ENCODE results near the gene RALA.
"Not testable (repeated sequence)": the region's sequence is repeated elsewhere in the genome, so short reads cannot be mapped to it uniquely, and the experiment has no call there.

RALA gene

GRCh38 chr7:39727231-39728012, 104.0 kb downstream of the RALA start:
- TF ChIP-seq POLR2A (IDR thresholded peaks at IDR 0.05; ENCODE audit: low read length) = no peak
- no peak for TF ChIP-seq GATA1 (IDR thresholded peaks at IDR 0.05; ENCODE audit: low read depth, low read length)
- no peak for DNase-seq

GRCh38 chr7:39732837-39733804, 109.7 kb downstream of the RALA start:
- TF ChIP-seq GATA1 (IDR thresholded peaks at IDR 0.05; ENCODE audit: low read depth, low read length) (no peak), POLR2A (IDR thresholded peaks at IDR 0.05; ENCODE audit: low read length) (peak; percentile 64)
- peak; percentile 91 to 94 for DNase-seq

- no peak for TF ChIP-seq GATA1 (IDR thresholded peaks at IDR 0.05; ENCODE audit: low read depth, low read length)
- no peak for TF ChIP-seq POLR2A (IDR thresholded peaks at IDR 0.05; ENCODE audit: low read length)
- peak in 1 of 2 experiments; percentile 22 for DNase-seq
Measured at GRCh38 chr7:39733881-39734632, 110.7 kb downstream of the RALA start.

GRCh38 chr7:39734633-39735004, 111.2 kb downstream of the RALA start:
- DNase-seq = no peak
- TF ChIP-seq GATA1 (IDR thresholded peaks at IDR 0.05; ENCODE audit: low read depth, low read length) (no peak), POLR2A (IDR thresholded peaks at IDR 0.05; ENCODE audit: low read length) (no peak)

GRCh38 chr7:39735903-39736302, 112.5 kb downstream of the RALA start:
- peak in 1 of 2 experiments; percentile 22 for DNase-seq
- TF ChIP-seq POLR2A (IDR thresholded peaks at IDR 0.05; ENCODE audit: low read length) (no peak), GATA1 (IDR thresholded peaks at IDR 0.05; ENCODE audit: low read depth, low read length) (no peak)

- peak; percentile 65 to 69 for DNase-seq
Measured at GRCh38 chr7:39741942-39742623, 118.7 kb downstream of the RALA start.

GRCh38 chr7:39744620-39745019, 121.2 kb downstream of the RALA start:
- DNase-seq = no peak
- TF ChIP-seq GATA1 (IDR thresholded peaks at IDR 0.05; ENCODE audit: low read depth, low read length) (no peak), POLR2A (IDR thresholded peaks at IDR 0.05; ENCODE audit: low read length) (no peak)

More at GRCh38 chr7:39741942-39742623, 118.7 kb downstream of the RALA start:
- TF ChIP-seq GATA1 (IDR thresholded peaks at IDR 0.05; ENCODE audit: low read depth, low read length) = no peak
- TF ChIP-seq POLR2A (IDR thresholded peaks at IDR 0.05; ENCODE audit: low read length) = no peak

- no peak for DNase-seq
- TF ChIP-seq POLR2A (IDR thresholded peaks at IDR 0.05; ENCODE audit: low read length) (no peak), GATA1 (IDR thresholded peaks at IDR 0.05; ENCODE audit: low read depth, low read length) (no peak)
Measured at GRCh38 chr7:39745320-39745719, 121.9 kb downstream of the RALA start.

GRCh38 chr7:39746103-39746819, 122.9 kb downstream of the RALA start:
- DNase-seq = peak; percentile 57 to 73
- TF ChIP-seq POLR2A (IDR thresholded peaks at IDR 0.05; ENCODE audit: low read length) (no peak), GATA1 (IDR thresholded peaks at IDR 0.05; ENCODE audit: low read depth, low read length) (no peak)

GRCh38 chr7:39749177-39749576, 125.8 kb downstream of the RALA start:
- TF ChIP-seq POLR2A (IDR thresholded peaks at IDR 0.05; ENCODE audit: low read length) (no peak), GATA1 (IDR thresholded peaks at IDR 0.05; ENCODE audit: low read depth, low read length) (no peak)
- DNase-seq = no peak

GRCh38 chr7:39749717-39750116, 126.3 kb downstream of the RALA start:
- TF ChIP-seq POLR2A (IDR thresholded peaks at IDR 0.05; ENCODE audit: low read length) (no peak), GATA1 (IDR thresholded peaks at IDR 0.05; ENCODE audit: low read depth, low read length) (no peak)
- DNase-seq = no peak

- no peak for DNase-seq
- TF ChIP-seq POLR2A (IDR thresholded peaks at IDR 0.05; ENCODE audit: low read length) (no peak), GATA1 (IDR thresholded peaks at IDR 0.05; ENCODE audit: low read depth, low read length) (no peak)
Measured at GRCh38 chr7:39750253-39751077, 127.1 kb downstream of the RALA start.

- not testable (repeated sequence) for DNase-seq
Measured at GRCh38 chr7:39753237-39753636, 129.9 kb downstream of the RALA start.
